ENCODE measurements around the gene FUT1.

DNA sequence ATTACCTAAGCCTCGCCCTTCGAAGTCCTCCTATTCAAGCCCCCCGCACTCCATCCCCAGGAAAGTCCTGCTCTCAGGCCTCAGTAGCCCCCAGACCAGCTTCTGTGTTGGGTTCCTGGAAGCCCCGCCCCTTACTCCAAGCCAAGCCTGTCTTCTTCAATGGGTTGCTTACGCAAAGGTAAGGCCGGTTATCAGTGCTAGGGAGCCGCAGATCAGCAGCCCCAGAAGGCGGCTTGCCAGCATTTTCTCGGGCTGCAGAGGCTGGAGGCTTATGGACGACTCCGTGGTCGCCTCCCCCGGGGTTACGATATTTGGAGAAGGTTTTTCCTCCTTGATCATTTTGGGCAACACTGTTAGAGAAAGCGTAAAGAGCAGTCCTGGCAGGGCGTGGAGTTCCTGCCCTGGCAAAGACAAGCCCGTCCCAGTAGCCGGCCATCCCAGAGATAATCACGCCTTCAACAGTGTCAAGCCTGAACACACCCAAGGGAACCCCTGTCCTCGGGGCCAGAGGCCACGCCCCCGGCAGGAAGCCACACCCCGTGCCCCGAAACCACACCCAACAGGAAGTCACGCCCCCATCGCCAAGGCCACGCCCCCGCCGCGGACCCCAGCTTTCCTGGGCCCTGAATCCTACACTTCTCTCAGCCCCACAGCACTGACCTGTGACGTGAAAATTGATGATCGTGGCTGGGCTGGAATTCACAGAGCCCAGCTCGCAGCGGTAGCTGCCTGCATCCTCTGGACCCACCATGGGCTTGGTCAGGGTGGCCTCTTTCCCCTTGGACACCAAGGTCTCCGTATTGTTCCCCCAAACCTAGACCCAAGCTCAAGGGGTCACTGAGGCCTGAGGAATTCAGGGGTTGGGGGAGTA, 11.1 kb downstream of the FUT1 start:
- no peak for TF ChIP-seq CTCF (IDR thresholded peaks at IDR 0.05; ENCODE audit: low read length)
- TF ChIP-seq EZH2phosphoT487 (IDR thresholded peaks at IDR 0.05; ENCODE audit: low read length), result no peak
